AG08395 (cell line): ENCODE measurements around the gene EIF1.
"Not testable (repeated sequence)": the region's sequence is repeated elsewhere in the genome, so short reads cannot be mapped to it uniquely, and the experiment has no call there.

ENCODE experiments used
- DNase-seq: peaks from one replicate; pipeline ENCODE4 v3.0.0; 2012; ENCODE audit warnings: mixed read lengths, low spot score

The EIF1 gene

DNA sequence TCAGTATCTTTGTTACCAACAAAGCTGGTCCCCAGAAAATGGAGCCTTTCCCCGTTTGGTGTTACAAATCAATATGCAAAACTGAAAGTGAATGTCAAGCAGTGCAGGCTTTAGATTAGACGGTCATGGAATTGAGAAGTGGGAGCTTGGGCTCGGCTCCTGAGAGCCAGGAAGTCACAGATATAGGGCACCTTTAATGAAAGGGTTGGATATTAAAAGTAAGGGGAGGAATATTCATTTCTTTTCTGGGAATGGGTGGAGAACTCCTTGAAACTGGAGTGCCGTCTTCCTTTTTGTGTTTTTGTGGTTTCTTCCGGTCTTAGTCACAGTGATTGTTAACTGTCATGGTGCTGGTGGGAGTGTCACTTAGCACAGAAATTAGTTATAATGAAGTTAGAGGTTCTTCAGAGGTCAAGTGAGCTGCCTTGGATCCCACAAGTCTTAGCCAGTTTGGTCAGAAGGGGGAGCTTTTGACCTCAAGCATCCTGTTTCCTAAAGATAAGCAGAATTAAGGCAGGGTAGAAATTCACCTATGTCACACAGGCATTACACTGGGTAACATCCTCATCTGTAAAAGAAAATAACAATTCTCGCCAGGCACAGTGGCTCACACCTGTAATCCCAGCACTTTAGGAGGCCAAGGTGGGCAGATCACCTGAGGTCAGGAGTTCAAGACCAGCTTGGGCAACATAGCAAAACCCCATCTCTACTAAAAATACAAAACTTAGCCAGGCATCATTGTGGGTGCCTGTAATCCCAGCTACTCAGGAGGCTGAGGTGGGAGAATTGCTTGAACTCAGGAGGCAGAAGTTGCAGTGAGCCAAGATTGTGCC, 9.6 kb upstream of the EIF1 start:
- peak; percentile 35 for DNase-seq

DNA sequence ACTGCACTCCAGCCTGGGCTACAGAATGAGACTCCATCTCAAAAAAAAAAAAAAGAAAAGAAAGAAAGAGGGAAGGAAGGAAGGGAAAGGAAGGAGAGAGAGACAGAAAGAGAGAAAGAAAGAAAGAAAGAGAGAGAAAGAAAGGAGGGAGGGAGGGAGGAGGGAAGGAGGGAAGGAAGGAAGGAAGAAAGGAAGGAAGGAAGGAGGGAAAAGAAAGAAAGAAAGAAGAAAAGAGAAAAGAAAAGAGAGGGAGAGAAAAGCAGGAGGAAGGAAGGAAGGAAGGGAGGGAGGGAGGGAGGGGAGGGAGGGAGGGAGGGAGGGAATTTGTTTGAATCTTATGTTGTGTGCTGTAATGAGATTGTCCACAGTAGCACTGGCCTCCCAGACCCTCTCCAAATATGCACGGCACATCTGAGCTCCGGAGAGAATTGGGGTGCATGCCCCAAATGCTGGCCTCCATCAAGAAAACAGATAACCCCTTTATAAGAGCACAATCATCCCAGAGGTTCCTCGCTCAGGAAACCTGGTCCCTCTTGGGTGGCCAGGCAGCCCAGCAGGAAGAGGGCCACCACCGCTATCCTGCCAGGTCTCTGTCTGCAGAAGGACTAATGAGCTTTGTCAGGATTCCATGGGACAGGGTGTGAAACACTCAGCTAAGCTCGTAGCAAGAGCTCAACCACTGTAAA, 8.8 kb upstream of the EIF1 start:
- DNase-seq, result no peak

DNA sequence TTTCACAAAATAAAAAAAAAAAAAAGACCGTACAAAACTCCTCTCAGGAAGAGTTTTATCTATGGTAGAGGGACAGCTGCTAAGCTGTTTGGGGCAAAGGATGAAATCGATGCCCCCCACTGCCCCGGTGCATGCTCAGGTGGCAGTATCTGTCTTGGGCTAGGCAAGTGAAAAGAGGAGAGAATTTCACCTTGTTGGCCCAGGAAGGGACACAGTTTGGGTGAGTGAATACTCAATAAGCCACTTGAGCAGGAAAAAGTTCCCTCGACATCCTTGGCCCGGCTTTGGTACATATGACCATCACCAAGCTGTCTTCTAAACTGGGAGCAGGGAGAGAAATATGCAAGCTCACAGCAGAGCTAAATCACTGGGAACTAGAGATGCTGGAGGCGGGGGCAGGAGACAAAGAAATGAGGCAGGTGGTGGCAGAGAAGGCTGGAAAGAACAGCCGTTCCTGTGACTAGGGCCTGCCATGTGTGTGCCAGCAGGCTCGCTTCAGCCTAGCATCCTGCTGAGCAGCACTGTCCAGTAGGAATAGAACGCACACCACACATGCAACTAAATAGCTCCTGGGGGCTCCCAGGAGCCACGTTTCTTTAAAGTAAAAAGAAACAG, 8.2 kb upstream of the EIF1 start:
- DNase-seq, result no peak

DNA sequence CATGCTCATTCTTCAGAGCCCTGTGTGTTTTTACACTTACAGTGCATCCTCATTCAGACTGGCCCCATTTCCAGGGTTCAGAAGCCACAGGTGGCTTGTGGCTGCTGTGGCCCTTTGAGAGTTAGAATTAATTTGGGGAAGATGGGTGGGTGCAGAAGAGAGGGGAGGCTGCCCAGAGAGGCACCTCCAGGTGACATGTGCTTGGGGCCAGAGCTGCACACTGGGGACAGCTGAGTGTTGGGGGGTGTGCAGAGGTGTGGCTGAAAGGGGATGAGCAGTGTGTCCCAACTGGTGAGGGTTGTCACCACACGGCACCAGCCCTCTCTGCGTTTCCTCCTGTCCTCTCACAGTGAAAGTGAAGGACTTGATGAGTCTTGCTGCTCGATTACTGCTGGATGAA, 6.9 kb upstream of the EIF1 start:
- DNase-seq, result no peak

DNA sequence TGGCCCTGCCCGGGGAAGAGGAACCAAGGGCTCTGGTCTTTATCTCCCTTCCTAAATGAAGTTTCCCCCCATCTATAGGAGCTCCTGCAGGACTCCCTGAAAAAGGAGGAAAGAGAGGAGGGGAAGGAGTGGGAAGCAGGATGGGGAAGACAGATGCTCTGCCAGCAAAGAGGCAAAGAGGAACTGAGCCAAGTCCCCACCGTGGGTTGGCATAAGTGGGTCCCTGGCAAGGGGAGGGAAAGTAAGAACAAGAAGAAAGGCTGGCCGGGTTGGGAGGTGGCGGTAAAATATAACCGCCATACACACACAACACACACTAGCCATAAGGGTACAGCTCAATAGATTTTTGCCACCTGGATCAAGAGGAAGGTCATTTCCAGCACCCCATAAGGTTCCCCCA, 6.1 kb upstream of the EIF1 start:
- DNase-seq, result no peak

DNA sequence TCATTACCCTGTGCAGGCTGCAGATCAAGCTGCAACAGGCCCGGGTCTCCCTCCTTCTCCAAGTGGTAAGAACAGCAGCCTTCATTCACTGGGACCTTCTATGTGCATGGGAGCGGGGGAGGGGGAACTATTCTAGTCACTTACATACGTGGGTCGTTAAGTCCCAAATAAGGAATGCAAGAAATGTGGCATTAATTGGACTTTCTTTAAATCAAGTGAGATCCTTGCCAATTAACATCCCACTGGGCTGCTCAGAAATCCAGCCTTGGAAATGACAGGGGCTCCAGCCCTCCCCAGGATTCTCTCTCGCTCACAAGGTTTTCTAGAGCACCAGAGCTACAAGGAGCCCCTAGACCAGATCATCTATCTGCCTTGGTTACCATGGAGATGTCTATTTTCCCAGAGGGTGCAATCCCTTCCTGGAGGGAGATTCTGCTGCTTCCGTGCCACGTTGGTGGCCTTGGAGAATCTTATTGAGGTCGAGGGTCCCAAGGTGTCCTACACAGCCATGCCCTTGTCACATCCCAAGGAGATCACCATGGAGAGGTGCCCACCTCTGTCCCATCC, 5.2 kb upstream of the EIF1 start:
- no peak for DNase-seq

DNA sequence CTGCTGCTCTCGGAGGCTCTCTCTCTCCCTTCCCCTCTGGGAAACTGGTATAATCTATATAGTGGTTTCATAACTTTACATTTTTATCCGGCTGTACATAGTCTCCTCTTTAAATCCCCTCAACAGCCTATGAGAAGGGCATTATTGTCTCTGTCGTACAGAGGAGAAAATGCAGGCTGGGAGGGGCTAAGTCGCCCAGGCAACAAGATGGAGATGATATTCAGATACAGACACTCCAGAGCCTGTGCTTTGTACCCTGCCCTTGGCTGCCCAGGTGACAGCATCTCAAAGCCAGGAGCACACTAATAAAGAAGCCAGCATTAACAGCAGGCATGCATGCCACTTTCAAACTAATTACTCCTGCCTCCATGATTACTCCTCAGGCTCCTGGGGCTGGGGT, 4.7 kb upstream of the EIF1 start:
- DNase-seq, result no peak

DNA sequence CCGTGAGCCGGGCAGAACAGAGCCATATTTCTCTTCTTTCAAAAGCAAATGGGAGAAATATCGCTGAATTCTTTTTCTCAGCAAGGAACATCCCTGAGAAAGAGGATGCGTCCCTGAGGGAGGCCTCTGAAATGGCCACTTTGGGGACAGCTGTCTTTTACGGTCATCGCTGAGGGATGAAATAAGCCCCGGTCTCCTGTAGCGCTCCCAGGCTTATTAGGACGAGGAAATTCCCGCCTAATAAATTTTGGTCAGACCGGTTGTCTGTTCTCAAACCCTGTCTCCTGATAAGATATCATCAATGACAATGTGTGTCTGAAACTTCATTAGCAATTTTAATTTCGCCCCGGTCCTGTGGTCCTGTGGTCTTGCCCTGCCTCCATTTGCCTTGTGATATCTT, 2.9 kb upstream of the EIF1 start:
- not testable (repeated sequence) for DNase-seq

DNA sequence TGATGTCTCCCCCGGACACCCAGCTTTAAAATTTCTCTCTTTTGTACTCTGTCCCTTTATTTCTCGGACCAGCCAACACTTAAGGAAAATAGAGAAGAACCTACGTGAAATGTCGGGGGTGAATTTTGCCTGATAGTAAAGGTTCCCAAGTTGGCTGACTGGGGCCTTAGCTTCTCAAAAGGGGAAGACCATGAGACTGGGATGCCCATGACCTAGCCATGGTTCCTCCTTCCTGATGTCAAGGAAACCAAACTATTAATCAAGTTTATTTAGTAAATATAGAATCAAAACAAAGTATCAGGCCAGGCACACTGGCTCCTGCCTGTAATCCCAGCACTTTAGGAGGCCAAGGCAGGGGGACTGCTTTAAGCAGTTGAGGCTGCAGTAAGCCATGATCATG, 2.4 kb upstream of the EIF1 start:
- DNase-seq, result no peak

DNA sequence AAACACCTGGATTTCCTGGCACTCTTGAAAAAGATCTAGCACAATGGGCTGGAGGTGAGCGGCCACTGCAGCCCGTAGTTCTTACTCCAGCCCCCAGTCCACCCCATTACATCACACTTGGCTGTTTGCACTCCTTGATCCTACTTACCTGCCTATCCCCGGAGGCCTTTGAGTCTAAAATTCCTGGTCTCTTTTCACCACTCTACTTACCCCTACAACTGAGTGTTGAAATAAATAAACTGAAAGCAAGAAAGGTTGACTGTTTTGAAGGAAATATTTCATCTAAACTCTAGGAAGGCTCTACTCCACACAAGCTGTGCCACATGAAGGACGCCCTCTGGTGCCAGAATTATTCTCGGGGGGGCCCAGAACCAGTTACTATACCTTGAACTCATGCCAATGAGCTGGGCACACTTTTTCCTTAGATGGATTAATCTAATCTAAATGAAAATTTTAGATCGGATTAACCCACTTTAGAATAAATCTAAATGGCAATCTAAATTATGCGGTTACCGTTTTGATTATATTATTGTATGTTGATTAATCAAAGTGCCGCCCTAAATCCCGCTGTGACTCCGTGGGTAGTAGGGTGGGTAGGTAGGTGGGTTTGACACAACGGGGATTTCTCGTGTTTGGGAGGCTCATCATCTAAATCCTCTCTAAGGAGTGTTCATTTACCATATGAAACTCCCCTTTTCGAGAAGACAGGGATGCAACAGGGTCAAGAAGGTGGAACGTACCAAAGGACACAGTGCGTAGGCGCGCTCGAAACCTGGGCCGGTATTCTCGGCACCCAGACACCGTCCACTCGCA, 651 bp upstream of the EIF1 start:
- DNase-seq, result no peak

DNA sequence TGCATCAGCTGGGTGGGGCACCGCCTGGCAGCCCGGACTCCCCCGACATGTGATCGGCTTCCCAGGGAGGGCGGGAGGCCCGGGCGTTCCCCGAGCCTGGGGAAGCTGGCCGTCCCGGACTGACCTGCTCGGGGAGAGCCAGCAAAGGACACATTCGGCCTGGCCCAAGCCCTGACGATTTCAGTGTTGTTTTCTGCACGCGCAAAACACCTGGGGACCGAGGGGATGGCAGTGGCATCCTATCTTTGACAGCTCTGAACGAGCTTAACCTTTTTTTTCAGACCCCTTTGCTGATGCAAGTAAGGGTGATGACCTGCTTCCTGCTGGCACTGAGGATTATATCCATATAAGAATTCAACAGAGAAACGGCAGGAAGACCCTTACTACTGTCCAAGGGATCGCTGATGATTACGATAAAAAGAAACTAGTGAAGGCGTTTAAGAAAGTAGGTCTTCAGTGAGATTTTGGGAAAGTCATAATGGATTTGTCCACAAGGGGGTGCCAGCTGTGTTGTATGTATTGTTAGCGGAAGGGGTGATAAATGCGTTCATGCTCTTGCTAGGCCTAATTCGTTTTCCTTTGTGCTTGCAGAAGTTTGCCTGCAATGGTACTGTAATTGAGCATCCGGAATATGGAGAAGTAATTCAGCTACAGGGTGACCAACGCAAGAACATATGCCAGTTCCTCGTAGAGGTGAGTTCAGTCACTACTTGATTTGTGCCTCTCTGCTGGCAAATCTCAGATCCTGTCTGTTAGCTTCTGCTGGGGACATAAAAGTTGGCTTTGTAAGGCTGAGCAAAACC, 1.0 kb downstream of the EIF1 start:
- DNase-seq, result no peak

DNA sequence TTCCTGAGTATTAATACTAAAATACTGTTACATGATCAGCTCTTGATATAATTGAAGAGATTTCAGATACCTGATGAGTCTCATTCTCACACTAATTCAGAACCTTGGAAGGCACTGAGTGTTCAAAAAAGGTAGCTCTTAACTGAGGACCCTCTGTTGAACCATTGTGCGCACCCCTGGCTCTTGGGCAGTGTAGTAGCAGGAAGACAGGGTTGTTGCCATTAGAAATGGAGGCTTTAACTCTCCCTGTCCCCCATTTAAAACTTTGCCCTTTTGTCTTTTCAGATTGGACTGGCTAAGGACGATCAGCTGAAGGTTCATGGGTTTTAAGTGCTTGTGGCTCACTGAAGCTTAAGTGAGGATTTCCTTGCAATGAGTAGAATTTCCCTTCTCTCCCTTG, 1.8 kb downstream of the EIF1 start:
- no peak for DNase-seq

DNA sequence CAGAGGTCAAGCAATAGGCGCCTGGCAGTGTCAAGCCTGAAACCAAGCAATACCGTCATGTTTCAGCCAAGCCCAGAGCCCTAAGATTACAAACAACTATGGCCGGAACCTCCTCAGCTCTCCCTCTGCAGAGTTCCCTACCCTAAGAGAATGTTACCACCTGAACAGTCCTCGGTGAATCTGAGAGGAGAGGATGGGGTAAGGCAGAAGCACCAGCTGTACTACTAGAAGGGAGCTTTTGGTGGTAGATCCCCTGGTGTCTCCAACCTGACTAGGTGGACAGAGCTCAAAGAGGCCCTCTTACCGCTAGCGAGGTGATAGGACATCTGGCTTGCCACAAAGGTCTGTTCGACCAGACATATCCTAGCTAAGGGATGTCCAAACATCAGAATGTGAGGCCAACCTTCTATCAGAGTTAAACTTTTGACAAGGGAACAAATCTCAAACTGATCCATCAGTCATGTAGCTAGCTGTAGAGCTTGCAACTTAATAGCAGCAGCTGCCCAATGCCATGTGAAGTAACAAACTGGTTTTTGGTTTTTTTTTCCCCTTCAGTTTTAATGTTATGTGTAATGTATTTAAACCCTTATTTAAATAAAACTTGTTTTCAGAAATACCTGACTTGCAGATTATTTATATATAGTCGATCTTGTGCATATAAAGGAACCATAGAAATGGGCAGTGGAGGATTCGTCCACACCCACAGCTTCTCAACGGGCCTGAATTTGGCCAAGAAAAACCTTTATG, 2.5 kb downstream of the EIF1 start:
- DNase-seq, result no peak

DNA sequence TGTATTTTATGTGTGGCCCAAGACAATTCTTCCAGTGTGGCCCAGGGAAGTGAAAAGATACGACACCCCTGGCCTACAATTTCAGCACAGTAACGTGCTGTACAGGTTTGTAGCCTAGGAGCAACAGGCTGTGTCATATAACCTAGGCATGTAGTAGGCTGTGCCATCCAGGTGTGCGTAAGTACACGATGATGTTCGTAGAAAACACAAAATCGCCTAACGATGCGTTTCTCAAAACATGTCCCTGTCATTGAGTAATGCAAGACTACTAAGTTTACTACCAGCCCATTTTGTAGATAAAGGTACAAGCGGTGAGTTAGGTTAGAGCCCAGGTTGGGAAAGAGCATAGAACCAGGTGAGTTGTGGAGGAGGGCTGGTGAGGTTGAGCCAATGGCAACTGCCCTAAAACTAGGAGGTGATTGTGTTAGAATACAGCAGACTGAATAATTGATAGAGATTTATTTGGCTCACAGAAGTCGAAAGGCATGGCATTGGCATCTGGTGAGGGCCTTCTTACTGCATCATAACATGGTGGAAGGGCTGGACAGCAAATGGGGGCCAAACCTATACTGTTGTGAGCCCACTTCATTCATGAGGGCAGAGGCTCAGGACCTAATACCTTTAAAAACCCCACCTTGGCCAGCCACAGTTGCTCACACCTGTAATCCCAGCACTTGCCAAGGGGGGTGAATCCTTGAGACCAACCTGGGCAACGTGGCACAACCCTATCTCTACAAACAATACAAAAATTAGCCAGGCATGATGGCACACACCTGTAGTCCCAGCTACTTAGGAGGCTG, 4.2 kb downstream of the EIF1 start:
- no peak for DNase-seq

DNA sequence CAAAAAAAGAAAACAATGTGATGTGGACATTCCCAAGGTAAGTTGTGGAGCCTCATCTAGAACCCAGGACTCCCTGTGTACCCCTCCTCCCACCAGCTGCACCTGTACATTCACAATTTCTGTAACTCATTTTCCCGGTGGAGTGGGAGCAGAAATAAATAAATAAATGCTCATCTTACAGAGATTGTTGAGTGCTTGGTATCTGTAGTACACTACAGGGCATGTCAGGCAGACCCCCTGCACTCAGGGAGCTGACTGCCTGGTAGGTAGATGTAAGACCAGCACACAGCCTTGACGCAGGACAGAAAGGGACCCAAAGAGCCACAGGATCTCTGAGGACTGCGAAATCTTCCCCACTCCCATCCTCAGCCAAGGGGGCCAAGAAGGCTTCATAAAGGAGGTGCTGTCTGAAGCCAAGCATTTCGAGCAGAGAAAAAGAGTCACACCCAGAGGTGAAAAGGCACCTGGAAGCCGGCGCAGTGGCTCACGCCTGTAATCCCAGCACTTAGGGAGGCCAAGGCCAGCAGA, 6.5 kb downstream of the EIF1 start:
- no peak for DNase-seq

DNA sequence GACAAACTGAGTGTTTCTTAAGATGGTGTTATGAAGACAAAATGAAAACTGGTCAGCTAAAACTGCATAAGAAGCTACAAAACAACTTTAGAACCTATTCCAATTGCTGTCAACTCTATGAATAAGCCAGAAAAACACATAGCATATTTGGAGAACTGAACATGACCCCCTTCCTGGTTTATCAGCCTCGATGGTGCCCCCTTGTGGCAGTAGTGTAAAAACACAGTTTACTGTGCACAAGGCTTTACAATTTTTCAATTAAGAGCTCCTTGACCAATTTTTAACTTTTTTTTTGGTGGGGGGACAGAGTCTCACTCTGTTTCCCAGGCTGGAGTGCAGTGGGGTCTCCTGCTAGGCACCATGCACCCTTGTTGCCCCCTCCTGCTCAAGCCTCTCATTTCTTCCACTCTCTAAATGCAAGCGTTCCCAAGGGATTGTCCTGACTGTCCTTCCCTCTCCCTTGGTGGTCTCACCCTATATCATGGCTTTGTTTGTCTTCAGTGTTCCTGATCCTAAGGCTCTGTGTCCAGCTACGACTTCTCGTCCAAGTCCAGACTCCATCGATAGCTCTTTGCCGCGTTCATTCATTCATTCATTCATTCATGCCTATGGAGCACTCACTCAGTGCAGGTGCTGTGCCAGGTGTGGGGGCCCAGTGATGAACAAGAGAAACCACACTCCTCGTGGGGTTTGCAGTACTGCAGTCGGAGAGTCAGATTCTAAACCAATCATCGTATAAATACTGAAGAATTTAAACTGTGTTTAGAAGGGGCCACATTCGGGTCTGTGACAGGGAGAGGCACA, 7.5 kb downstream of the EIF1 start:
- DNase-seq, result peak; percentile 87

DNA sequence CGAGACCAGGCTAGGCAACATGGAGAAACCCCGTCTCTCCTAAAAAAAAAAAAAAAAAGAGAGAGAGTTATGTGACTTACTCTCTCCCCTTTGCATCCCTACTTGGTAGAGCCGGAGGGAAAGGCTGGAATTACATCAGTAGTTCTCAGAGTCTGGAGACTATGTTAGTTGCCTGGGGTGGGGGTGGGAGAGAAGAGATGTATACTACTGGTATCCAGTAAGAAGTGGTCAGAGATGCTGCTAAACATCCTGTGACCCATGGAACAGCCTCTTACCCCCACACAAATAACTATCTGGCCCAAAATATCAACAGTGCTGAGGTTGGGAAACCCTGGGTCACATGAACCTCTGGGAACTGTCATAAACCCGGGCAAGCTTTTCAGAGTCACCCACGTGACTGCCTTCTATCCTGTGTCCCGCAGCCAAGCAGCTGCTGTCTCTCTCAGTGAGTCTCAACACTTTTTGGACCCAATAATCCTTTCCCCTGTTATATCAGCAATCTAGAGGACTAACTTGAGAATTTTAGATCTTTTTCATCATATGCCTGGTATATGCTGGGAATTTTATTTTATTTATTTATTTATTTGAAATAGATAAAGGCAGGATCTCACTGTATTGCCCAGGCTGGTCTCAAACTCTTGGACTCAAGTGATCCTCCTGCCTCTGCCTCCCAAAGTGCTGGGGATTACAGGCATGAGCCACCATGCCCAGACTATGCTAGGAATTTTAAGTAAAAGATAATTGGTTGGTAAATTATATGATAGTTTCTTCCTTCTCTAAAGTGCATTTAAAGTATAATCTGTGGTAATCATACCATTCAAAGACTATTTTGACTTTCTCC, 8.7 kb downstream of the EIF1 start:
- DNase-seq, result peak; percentile 74

DNA sequence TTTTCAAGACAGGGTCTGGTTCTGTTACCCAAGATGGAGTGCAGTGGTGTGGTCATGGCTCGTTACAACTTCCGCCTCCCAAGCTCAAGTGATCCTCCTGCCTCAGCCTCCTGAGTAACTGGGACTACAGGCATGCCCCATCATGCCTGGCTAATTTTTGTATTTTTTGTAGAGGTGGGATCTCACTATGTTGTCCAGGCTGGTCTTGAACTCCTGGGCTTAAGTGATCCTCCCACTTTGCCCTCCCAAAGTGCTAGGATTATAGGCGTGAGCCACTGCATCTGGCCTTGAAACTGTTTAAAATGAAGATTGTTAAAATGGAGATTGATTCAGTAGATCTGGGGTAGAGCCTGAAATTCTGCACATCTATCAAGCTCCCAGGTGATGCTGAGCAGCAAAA, 12.2 kb downstream of the EIF1 start:
- not testable (repeated sequence) for DNase-seq
